ENCODE results near the gene NIPAL4. TPM values are rescaled to one million over a fixed set of nuclear protein-coding genes. Genes with fewer than 3 reads are reported as not detected.

NIPAL4 gene
- total RNA-seq, 1 experiment from 2014 or later = 0.86 TPM

GRCh38 chr5:157510682-157511081, 50.7 kb downstream of the NIPAL4 start:
- ChIA-PET POLR2A (no interaction called here), CTCF (no interaction called here)
- TF ChIP-seq CTCF (IDR thresholded peaks at IDR 0.05; ENCODE audit: insufficient read depth in 1 of 2, low read depth in 1 of 2, low read length in 1 of 2, severe bottlenecking in 1 of 2, unreplicated experiment in 1 of 2) = no peak
- Histone ChIP-seq H3K4me1 (no peaks in the 10 kb centered on the region), H3K4me3 (ENCODE audit: low read depth, low read length) (no peak overlapping the region), H3K36me3 (ENCODE audit: control insufficient read depth, insufficient read depth, low read length) (no peaks in the 10 kb centered on the region; the same call in 1 of the 2 replicates), H3K9me3 (no peaks in the 10 kb centered on the region), H3K27me3 (replicated peaks; ENCODE audit: control insufficient read depth, insufficient read depth, low read length) (no peaks in the 10 kb centered on the region)
- no TSS peak for BruUV-seq (replicated peaks)
- Mint-ChIP-seq H3K4me3 (ENCODE audit: unreplicated experiment) (no peak overlapping the region), H3K27me3 (ENCODE audit: insufficient read depth, unreplicated experiment) (no peaks in the 10 kb centered on the region), H3K9me3 (ENCODE audit: unreplicated experiment) (no peaks in the 10 kb centered on the region), H3K36me3 (ENCODE audit: insufficient read depth, unreplicated experiment) (peaks cover 64% of the 10 kb centered on the region), H3K27ac (ENCODE audit: unreplicated experiment) (no peak overlapping the region), H3K4me1 (ENCODE audit: low read depth, unreplicated experiment) (no peaks in the 10 kb centered on the region)
- no peak for DNase-seq
- intact Hi-C loops (cut with micrococcal nuclease; ENCODE audit: unreplicated experiment) = no loop called here

DNA sequence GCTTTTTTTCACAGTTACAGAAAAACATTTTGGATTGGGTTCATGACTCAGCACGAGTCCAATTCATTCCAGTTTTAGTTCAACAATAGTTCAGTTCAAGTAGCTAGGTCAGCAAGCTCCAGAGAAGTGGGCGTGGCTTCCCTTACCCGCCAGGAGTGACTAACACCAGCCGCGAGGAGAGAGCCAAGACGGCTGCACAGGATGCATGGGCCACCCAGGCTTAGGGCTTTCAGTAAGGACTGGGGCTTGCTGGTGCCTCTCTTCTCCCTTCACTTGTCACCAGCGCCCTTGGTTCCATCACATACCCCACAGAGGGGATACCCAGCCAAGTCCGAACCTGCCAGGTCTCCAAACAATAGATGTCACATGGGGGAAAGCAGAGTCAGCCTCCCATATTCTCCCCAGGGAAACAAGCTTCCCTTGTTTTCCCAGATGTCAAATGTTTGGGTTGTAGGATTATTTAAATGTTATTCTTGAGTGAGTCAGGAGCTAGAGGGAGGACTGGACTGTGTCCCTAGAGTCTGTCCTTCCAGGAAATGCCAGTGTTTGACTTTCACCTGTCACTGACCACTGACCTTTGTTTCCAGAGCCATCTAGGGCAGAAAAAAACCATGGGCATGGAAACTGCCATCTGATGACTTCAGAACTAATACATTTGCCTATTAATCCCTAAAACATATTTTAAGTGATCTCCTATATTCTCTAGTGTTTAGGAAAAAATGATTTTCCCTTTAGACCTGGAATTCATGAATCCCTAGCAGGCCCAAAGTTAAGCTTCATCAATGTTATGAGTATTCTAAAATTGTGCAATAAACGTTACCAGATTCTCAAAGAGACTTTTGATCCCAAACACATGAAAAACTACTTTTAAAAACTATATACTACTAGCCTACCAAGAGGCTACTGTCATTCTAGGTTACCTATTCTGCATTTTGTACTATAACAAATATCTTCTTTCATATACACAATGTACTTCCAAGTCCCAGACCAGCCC, 51.9 kb downstream of the NIPAL4 start:
- ChIA-PET CTCF (no interaction called here), POLR2A (no interaction called here)
- BruUV-seq (replicated peaks) = no TSS peak
- Mint-ChIP-seq H3K4me1 (ENCODE audit: low read depth, unreplicated experiment) (no peaks in the 10 kb centered on the region), H3K4me3 (ENCODE audit: unreplicated experiment) (no peak overlapping the region), H3K36me3 (ENCODE audit: insufficient read depth, unreplicated experiment) (peaks cover 55% of the 10 kb centered on the region), H3K27ac (ENCODE audit: unreplicated experiment) (no peak overlapping the region), H3K27me3 (ENCODE audit: insufficient read depth, unreplicated experiment) (no peaks in the 10 kb centered on the region), H3K9me3 (ENCODE audit: unreplicated experiment) (no peaks in the 10 kb centered on the region)
- no peak for DNase-seq
- H3K36me3 ChIP-seq (ENCODE audit: control insufficient read depth, insufficient read depth, low read length) = no peaks in the 10 kb centered on the region; the same call in 1 of the 2 replicates
- no peak for TF ChIP-seq CTCF (IDR thresholded peaks at IDR 0.05; ENCODE audit: insufficient read depth in 1 of 2, low read depth in 1 of 2, low read length in 1 of 2, severe bottlenecking in 1 of 2, unreplicated experiment in 1 of 2)
- H3K4me3 ChIP-seq (ENCODE audit: low read depth, low read length) = no peak overlapping the region
- no peaks in the 10 kb centered on the region for H3K4me1 ChIP-seq
- H3K9me3 ChIP-seq = no peaks in the 10 kb centered on the region
- H3K27me3 ChIP-seq (replicated peaks; ENCODE audit: control insufficient read depth, insufficient read depth, low read length) = no peaks in the 10 kb centered on the region
- intact Hi-C loops (cut with micrococcal nuclease; ENCODE audit: unreplicated experiment) = no loop called here

GRCh38 chr5:157513182-157513581, 53.2 kb downstream of the NIPAL4 start:
- no peak overlapping the region for H3K27ac Mint-ChIP-seq (ENCODE audit: unreplicated experiment)
- no TSS peak for BruUV-seq (replicated peaks)
- Histone ChIP-seq H3K4me3 (ENCODE audit: low read depth, low read length) (no peak overlapping the region), H3K27me3 (replicated peaks; ENCODE audit: control insufficient read depth, insufficient read depth, low read length) (no peaks in the 10 kb centered on the region), H3K9me3 (no peaks in the 10 kb centered on the region), H3K36me3 (ENCODE audit: control insufficient read depth, insufficient read depth, low read length) (no peaks in the 10 kb centered on the region; the same call in 1 of the 2 replicates), H3K4me1 (no peaks in the 10 kb centered on the region)
- TF ChIP-seq CTCF (IDR thresholded peaks at IDR 0.05; ENCODE audit: insufficient read depth in 1 of 2, low read depth in 1 of 2, low read length in 1 of 2, severe bottlenecking in 1 of 2, unreplicated experiment in 1 of 2) = no peak
- H3K9me3 Mint-ChIP-seq (ENCODE audit: unreplicated experiment) = no peaks in the 10 kb centered on the region
- ChIA-PET CTCF (no interaction called here), POLR2A (no interaction called here)
- H3K4me1 Mint-ChIP-seq (ENCODE audit: low read depth, unreplicated experiment) = no peaks in the 10 kb centered on the region
- no peak overlapping the region for H3K4me3 Mint-ChIP-seq (ENCODE audit: unreplicated experiment)
- intact Hi-C loops (cut with micrococcal nuclease; ENCODE audit: unreplicated experiment) = no loop called here
- H3K27me3 Mint-ChIP-seq (ENCODE audit: insufficient read depth, unreplicated experiment) = no peaks in the 10 kb centered on the region
- H3K36me3 Mint-ChIP-seq (ENCODE audit: insufficient read depth, unreplicated experiment) = peaks cover 59% of the 10 kb centered on the region
- no peak for DNase-seq
